ENCODE data around the gene WDR13.
A peak's percentile ranks its signal among the peaks of the same experiment; 100 is the strongest.

DNA sequence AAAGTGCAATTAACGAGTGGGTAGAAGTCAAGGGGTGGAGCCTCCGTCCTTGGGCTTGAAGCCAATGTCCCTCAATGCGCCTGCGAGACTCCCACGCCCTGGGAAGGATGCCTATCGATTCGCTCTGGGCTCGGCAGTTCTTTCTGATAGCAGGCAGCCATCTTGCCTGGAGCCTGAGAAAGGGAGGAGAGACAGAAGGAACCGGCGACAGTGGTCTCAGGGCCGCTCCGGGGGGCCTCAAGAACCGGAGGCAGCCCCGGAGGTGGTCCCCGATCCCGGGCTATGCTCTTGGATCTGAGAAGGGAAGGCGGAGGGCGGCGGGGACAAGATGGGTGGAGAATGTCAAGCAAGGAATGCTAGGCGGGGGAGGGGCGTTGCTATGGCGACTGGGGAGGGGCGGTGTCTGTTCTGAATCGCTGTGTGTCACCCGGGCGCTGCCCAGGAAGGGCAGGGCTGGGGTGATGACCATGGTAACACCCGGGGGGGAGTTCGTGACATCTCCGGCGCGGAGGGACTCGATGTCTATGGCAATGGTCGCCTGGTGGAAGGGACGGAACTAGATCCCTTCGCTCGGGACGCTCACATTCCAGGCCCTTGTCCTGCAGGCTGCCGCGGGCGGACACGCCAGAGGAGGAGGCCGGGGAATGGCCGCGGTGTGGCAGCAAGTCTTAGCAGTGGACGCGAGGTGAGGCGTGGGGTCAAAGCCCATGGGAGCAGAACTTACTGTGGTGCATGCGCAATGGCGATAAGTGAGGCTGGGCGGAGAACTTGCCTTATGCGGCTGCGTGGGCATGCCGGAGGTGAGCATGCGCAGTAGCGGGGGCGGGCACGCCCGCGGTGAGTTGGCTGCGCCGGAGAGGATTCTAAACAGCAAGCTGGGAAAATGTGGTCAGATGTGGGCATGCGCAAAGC, at the start of gene WDR13:
- TF ChIP-seq SUZ12 (IDR thresholded peaks at IDR 0.05; ENCODE audit: extremely low read depth, insufficient read depth, insufficient read length) = no peak
- no peak for TF ChIP-seq ZNF274 (IDR thresholded peaks at IDR 0.05; ENCODE audit: low read depth, low read length)
- peak; percentile 89 for TF ChIP-seq YY1 (IDR thresholded peaks at IDR 0.05; ENCODE audit: insufficient read depth, insufficient read length)

Measured in NT2/D1 (cell line).